Thoracic aorta (tissue), 2 donors: ENCODE results near the gene DEPP1. TPM values are rescaled to one million over a fixed set of nuclear protein-coding genes. Genes with fewer than 3 reads are reported as not detected.
A peak's percentile ranks its signal among the peaks of the same experiment; 100 is the strongest.

Source experiments
- ATAC-seq: fragments of 150-250 bp; one replicate; pipeline ENCODE4 v1.8.0; 2017; ENCODE audit warnings: low read depth; ENCODE audit not compliant: insufficient number of reproducible peaks, low FRiP score
- DNase-seq: peaks from one replicate; pipeline ENCODE4 v3.0.0-alpha.2; 2020; ENCODE audit warnings: low spot score
- H3K27ac ChIP-seq, 2 donors: fragments of 200-600 bp; sonication (generic); 1 replicate in 1 of 2; 2 replicates in 1 of 2; pipeline ENCODE4 v1.5.1; 2016; ENCODE audit warnings: mild to moderate bottlenecking in 2 of 2, moderate library complexity in 2 of 2
- H3K27me3 ChIP-seq: fragments of 200-600 bp; sonication (generic); replicated peaks from 2 replicates; pipeline ENCODE4 v1.6.0; 2016; ENCODE audit warnings: mild to moderate bottlenecking; ENCODE audit not compliant: insufficient read depth
- H3K36me3 ChIP-seq: fragments of 200-600 bp; sonication (generic); one replicate; pipeline ENCODE4 v1.5.1; 2016
- H3K4me1 ChIP-seq, 2 donors: fragments of 200-600 bp; sonication (generic); 1 replicate in 1 of 2; 2 replicates in 1 of 2; pipeline versions ENCODE4 v1.5.1 to v1.6.0; 2016; ENCODE audit warnings: low read depth in 2 of 2, mild to moderate bottlenecking in 1 of 2; ENCODE audit not compliant: control insufficient read depth in 1 of 2
- H3K4me3 ChIP-seq: fragments of 200-600 bp; sonication (generic); 2 replicates; pipeline ENCODE4 v1.5.1; 2016; ENCODE audit warnings: mild to moderate bottlenecking
- H3K9me3 ChIP-seq: fragments of 200-600 bp; sonication (generic); 2 replicates; pipeline ENCODE4 v1.5.1; 2016
- CTCF ChIP-seq: fragments of 200-600 bp; sonication (generic); IDR thresholded peaks from one replicate; pipeline ENCODE4 v1.5.1; 2019; ENCODE audit warnings: antibody characterized with exemption
- total RNA-seq, 2 donors: library from RNA; depleted of rRNA; stranded (reverse); fragments of >200 nt; gene quantifications; one replicate each; pipeline versions ENCODE4 v1.1.0 to v1.2.3, GENCODE V29; 2016

The DEPP1 gene
- total RNA-seq, 2 donors from 2014 or later = 473 to 661 TPM

- peaks cover 7% of the 10 kb centered on the region for H3K36me3 ChIP-seq
- H3K27me3 ChIP-seq = no peaks in the 10 kb centered on the region
- peak; percentile 28 for ATAC-seq
- no peak for TF ChIP-seq CTCF
- no peaks in the 10 kb centered on the region for H3K9me3 ChIP-seq
- peaks cover 70 to 84% of the 10 kb centered on the region in 2 donors for H3K4me1 ChIP-seq
- DNase-seq = no peak
- peak overlapping the region; percentile 50 for H3K4me3 ChIP-seq
- H3K27ac ChIP-seq = peak overlapping the region; percentile 87 to 95
Measured at GRCh38 chr10:44982114-44982460, 3.5 kb upstream of the DEPP1 start.

- Histone ChIP-seq H3K36me3 (peaks cover 12% of the 10 kb centered on the region), H3K4me3 (peak overlapping the region; percentile 50), H3K27me3 (no peaks in the 10 kb centered on the region), H3K4me1 (peaks cover 67 to 84% of the 10 kb centered on the region in 2 donors), H3K9me3 (no peaks in the 10 kb centered on the region), H3K27ac (peak overlapping the region; percentile 87 to 95)
- ATAC-seq (peak; percentile 62), DNase-seq (no peak)
- TF ChIP-seq CTCF = no peak
Measured at GRCh38 chr10:44981172-44982113, 2.8 kb upstream of the DEPP1 start.

GRCh38 chr10:44980309-44981171 lies 1.9 kb upstream of the DEPP1 start:
- Histone ChIP-seq H3K9me3 (no peaks in the 10 kb centered on the region), H3K4me3 (peak overlapping the region; percentile 50), H3K27ac (peak overlapping the region; percentile 87 to 95), H3K27me3 (no peaks in the 10 kb centered on the region), H3K36me3 (peaks cover 13% of the 10 kb centered on the region), H3K4me1 (peaks cover 62 to 83% of the 10 kb centered on the region in 2 donors)
- no peak for TF ChIP-seq CTCF
- DNase-seq (no peak), ATAC-seq (no peak)

GRCh38 chr10:44979281-44980191 lies 927 bp upstream of the DEPP1 start:
- Histone ChIP-seq H3K4me3 (no peak overlapping the region), H3K36me3 (peaks cover 13% of the 10 kb centered on the region), H3K4me1 (peaks cover 52 to 75% of the 10 kb centered on the region in 2 donors), H3K27me3 (no peaks in the 10 kb centered on the region), H3K9me3 (no peaks in the 10 kb centered on the region), H3K27ac (peak overlapping the region; percentile 87 to 95)
- no peak for ATAC-seq
- TF ChIP-seq CTCF = no peak
- DNase-seq = no peak
